Right lobe of liver (tissue), 6 donors: ENCODE measurements around the gene LLPH. TPM values are rescaled to one million over a fixed set of nuclear protein-coding genes. Genes with fewer than 3 reads are reported as not detected.

Source experiments
- ATAC-seq, 4 donors: fragments of 200-7000 bp; cut with Tn5 transposase; one replicate each; pipeline ENCODE4 v1.9.1; 2020; ENCODE audit warnings: mild to moderate bottlenecking in 4 of 4, moderate library complexity in 4 of 4
- DNase-seq, 3 donors: peaks; one replicate each; pipeline ENCODE4 v3.0.0-alpha.2; 2020
- H3K27ac ChIP-seq, 3 donors: fragments of 200-600 bp; one replicate each; pipeline ENCODE4 v1.8.0; 2022
- H3K27me3 ChIP-seq, 2 donors: fragments of 200-600 bp; one replicate each; pipeline ENCODE4 v1.8.0; 2022
- H3K36me3 ChIP-seq, 4 donors: fragments of 200-600 bp; sonication (generic) in 1 of 4; one replicate each; pipeline versions ENCODE4 v1.5.1 to v1.8.0; 2017 to 2022; ENCODE audit warnings: control low read depth in 1 of 4
- H3K4me1 ChIP-seq, 4 donors: fragments of 200-600 bp; sonication (generic) in 1 of 4; one replicate each; pipeline versions ENCODE4 v1.5.1 to v1.8.0; 2017 to 2022; ENCODE audit warnings: control low read depth in 1 of 4
- H3K4me3 ChIP-seq, 3 donors: fragments of 200-600 bp; one replicate each; pipeline ENCODE4 v1.8.0; 2022
- H3K9me3 ChIP-seq, 4 donors: fragments of 200-600 bp; sonication (generic) in 1 of 4; one replicate each; pipeline versions ENCODE4 v1.5.1 to v1.8.0; 2017 to 2022; ENCODE audit warnings: control low read depth in 1 of 4
- CTCF ChIP-seq, 4 donors: fragments of 200-600 bp in 3 of 4; fragments of 450-650 bp in 1 of 4; IDR thresholded peaks; one replicate each; pipeline versions ENCODE4 v1.5.1 to v1.8.0; 2016 to 2022; ENCODE audit warnings: antibody characterized with exemption in 4 of 4, mild to moderate bottlenecking in 2 of 4
- POLR2A ChIP-seq: fragments of 450-650 bp; IDR thresholded peaks from one replicate; pipeline ENCODE4 v1.6.1; 2017; ENCODE audit warnings: antibody characterized with exemption, mild to moderate bottlenecking
- WGBS: methylation state at CpG from one replicate; pipeline ENCODE4 v1.1.6; 2018; ENCODE audit warnings: low coverage, low lambda C conversion rate; ENCODE audit not compliant: insufficient coverage; ENCODE audit errors: missing lambda C conversion rate; 5-methylcytosine and 5-hydroxymethylcytosine counted together
- intact Hi-C, 2 donors: fragments of 100-400 bp; cut with DNase I; formaldehyde crosslinking; loops; one replicate each; pipeline versions ENCODE4 v1.11.2 to v1.14.1; 2022
- total RNA-seq, 6 experiments: library from RNA; depleted of rRNA in 2 of 6; stranded (reverse); fragments of >200 nt in 2 of 6; fragmentation: NEBNext Ultra II Directional in 3 of 6; extraction: Animal tissue kit (Norgen Biotek cat#: 25700) in 3 of 6; gene quantifications; one replicate each; pipeline versions ENCODE4 v1.1.0 to v1.2.4, GENCODE V29; 2016 to 2023
- donor health status: DM: no; HTN: yes; CAD: no.
- donor health status: DM: no; HTN: no; CAD: no.
- donor health status: DM: no; HTN: no; CAD: no.
- donor health status: DM: no; HTN: yes; CAD: no.
- donor health status: DM: no; HTN: yes; CAD: no.

Gene LLPH
- total RNA-seq, 6 experiments from 2014 or later: 5.2 to 13.0 (median 7.8) TPM

GRCh38 chr12:66164349-66164821 lies 33.8 kb upstream of the LLPH start:
- 77% methylated on average over 3 of the region's 3 CpGs for WGBS
- Histone ChIP-seq H3K4me1 (peaks cover 0 to 15% (median 0%) of the 10 kb centered on the region in 4 donors), H3K4me3 (no peak overlapping the region), H3K9me3 (no peaks in the 10 kb centered on the region), H3K36me3 (no peaks in the 10 kb centered on the region), H3K27me3 (no peaks in the 10 kb centered on the region), H3K27ac (no peak overlapping the region)
- no peak for ATAC-seq
- no peak for TF ChIP-seq POLR2A
- no peak for TF ChIP-seq CTCF (IDR thresholded peaks at IDR 0.05)
- intact Hi-C loops: no loop called here
- no peak for DNase-seq

- no peak for TF ChIP-seq CTCF (IDR thresholded peaks at IDR 0.05)
- TF ChIP-seq POLR2A: no peak
- no peaks in the 10 kb centered on the region for H3K36me3 ChIP-seq
- H3K9me3 ChIP-seq: no peaks in the 10 kb centered on the region
- H3K4me1 ChIP-seq: peaks cover 0 to 12% (median 0%) of the 10 kb centered on the region in 4 donors
- no peaks in the 10 kb centered on the region for H3K27me3 ChIP-seq
- H3K27ac ChIP-seq: no peak overlapping the region
- intact Hi-C loops: no loop called here
- DNase-seq (no peak), ATAC-seq (no peak)
- no peak overlapping the region for H3K4me3 ChIP-seq
- WGBS: 62% methylated on average over 4 of the region's 4 CpGs
These were observed 32.7 kb upstream of the LLPH start for GRCh38 chr12:66163289-66163688.

GRCh38 chr12:66162701-66163100 lies 32.2 kb upstream of the LLPH start:
- 77% methylated on average over 2 of the region's 2 CpGs for WGBS
- H3K9me3 ChIP-seq: no peaks in the 10 kb centered on the region
- H3K4me3 ChIP-seq: no peak overlapping the region
- TF ChIP-seq CTCF (IDR thresholded peaks at IDR 0.05) (no peak), POLR2A (no peak)
- H3K4me1 ChIP-seq: peaks cover 0 to 7% (median 0%) of the 10 kb centered on the region in 4 donors
- ATAC-seq: no peak
- H3K27me3 ChIP-seq: no peaks in the 10 kb centered on the region
- H3K27ac ChIP-seq: no peak overlapping the region
- H3K36me3 ChIP-seq: no peaks in the 10 kb centered on the region
- no peak for DNase-seq
- intact Hi-C loops: no loop called here

- Histone ChIP-seq H3K4me1 (peaks cover 0 to 7% (median 0%) of the 10 kb centered on the region in 4 donors), H3K27me3 (no peaks in the 10 kb centered on the region), H3K4me3 (no peak overlapping the region), H3K27ac (no peak overlapping the region), H3K9me3 (no peaks in the 10 kb centered on the region), H3K36me3 (no peaks in the 10 kb centered on the region)
- ATAC-seq (no peak), DNase-seq (peak in 2 of 3 donors; percentile 24 to 58)
- 91% methylated on average over 13 of the region's 28 CpGs for WGBS
- TF ChIP-seq CTCF (IDR thresholded peaks at IDR 0.05) (no peak), POLR2A (no peak)
- intact Hi-C loops: no loop called here
These were observed 30.2 kb upstream of the LLPH start for GRCh38 chr12:66160704-66161103.

DNA sequence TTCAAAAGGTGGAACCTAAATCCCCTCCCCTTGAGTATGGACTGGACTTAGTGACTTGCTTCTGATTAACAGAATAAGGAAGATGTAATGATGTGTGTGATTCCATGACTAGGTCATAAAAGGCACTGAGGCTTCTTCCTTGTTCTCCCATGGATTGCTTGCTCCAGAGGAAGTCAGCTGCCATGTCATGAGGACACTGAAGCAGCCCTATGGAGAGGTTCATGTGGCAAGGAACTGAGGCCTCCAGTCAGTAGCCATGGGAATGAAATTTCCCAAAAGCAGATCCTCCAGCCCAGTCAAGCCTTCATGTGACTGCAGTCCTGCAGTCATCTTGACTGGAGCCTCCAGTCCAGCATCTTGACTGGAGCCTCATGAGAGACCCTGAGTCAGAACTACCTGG lies 28.6 kb upstream of the LLPH start:
- intact Hi-C loops: no loop called here
- ATAC-seq: no peak
- DNase-seq: no peak

More for the DNA sequence above, 28.6 kb upstream of the LLPH start:
- Histone ChIP-seq H3K9me3 (no peaks in the 10 kb centered on the region), H3K4me1 (peaks cover 0 to 7% (median 0%) of the 10 kb centered on the region in 4 donors), H3K4me3 (no peak overlapping the region), H3K27ac (no peak overlapping the region), H3K27me3 (no peaks in the 10 kb centered on the region), H3K36me3 (no peaks in the 10 kb centered on the region)
- no peak for TF ChIP-seq POLR2A
- no peak for TF ChIP-seq CTCF (IDR thresholded peaks at IDR 0.05)
